HL-60 (cell line): ENCODE measurements around the gene ETV3L.

ENCODE experiments used
- DNase-seq, 2 experiments: peaks; one replicate each; pipeline ENCODE4 v3.0.0-alpha.2; 2010 to 2020; ENCODE audit warnings: low read depth in 1 of 2, low spot score in 1 of 2
- H3K27ac ChIP-seq: fragments of 250-450 bp; sonication (Bioruptor Pico); replicated peaks from 2 replicates; pipeline ENCODE4 v1.5.1; 2020; ENCODE audit warnings: mild to moderate bottlenecking, moderate library complexity
- H3K27me3 ChIP-seq: fragments of 250-450 bp; sonication (Bioruptor Pico); 2 replicates; pipeline ENCODE4 v1.5.1; 2021; ENCODE audit warnings: mild to moderate bottlenecking, moderate library complexity; ENCODE audit not compliant: insufficient read depth, poor library complexity, severe bottlenecking
- H3K4me3 ChIP-seq: replicated peaks from 2 replicates; pipeline ENCODE4 v1.5.1; 2011; ENCODE audit warnings: mild to moderate bottlenecking, control low read depth, low read length; ENCODE audit not compliant: insufficient read depth
- GABPA ChIP-seq: IDR thresholded peaks from 2 replicates; pipeline ENCODE4 v1.6.1; 2012; ENCODE audit warnings: low read depth
- POLR2AphosphoS5 ChIP-seq: IDR thresholded peaks from 2 replicates; pipeline ENCODE4 v1.6.1; 2012; ENCODE audit warnings: low read depth
- SPI1 ChIP-seq: IDR thresholded peaks from 2 replicates; pipeline ENCODE4 v1.6.1; 2012; ENCODE audit warnings: low read depth, mild to moderate bottlenecking, borderline replicate concordance
- TF ChIP-seq, protein P1 (sequence below): IDR thresholded peaks from 2 replicates; pipeline ENCODE4 v1.6.1; 2012; ENCODE audit warnings: low read depth; ENCODE audit not compliant: insufficient replicate concordance
- TF ChIP-seq, protein P2 (sequence below): IDR thresholded peaks from one replicate; pipeline ENCODE4 v1.5.1; 2011; ENCODE audit warnings: low read length, control low read depth, inconsistent platforms; ENCODE audit not compliant: insufficient read depth

ETV3L gene

DNA sequence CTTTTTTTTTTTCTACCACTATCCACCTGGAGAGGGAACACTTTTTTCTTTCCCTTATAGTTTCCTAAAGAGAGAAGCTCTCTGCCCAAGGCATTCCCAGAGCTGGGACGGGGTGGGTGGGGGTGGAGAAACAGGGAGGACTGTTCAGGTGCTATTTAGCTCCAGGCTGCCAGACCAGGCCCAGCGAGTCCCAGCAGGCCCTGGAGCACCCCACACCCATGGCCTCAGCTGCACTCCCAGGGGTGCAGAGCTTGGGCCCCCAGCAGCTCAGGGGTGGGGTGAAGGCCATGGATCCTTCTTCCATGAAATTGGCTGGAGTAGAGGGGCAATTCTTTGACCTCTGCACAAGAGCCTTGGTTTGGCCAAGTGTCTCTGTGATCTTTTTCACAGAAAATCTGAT is 4.1 kb downstream of the ETV3L start:
- Histone ChIP-seq H3K4me3 (no peak overlapping the region), H3K27ac (no peak overlapping the region), H3K27me3 (no peaks in the 10 kb centered on the region)
- DNase-seq, result no peak
- TF ChIP-seq, protein P1, sequence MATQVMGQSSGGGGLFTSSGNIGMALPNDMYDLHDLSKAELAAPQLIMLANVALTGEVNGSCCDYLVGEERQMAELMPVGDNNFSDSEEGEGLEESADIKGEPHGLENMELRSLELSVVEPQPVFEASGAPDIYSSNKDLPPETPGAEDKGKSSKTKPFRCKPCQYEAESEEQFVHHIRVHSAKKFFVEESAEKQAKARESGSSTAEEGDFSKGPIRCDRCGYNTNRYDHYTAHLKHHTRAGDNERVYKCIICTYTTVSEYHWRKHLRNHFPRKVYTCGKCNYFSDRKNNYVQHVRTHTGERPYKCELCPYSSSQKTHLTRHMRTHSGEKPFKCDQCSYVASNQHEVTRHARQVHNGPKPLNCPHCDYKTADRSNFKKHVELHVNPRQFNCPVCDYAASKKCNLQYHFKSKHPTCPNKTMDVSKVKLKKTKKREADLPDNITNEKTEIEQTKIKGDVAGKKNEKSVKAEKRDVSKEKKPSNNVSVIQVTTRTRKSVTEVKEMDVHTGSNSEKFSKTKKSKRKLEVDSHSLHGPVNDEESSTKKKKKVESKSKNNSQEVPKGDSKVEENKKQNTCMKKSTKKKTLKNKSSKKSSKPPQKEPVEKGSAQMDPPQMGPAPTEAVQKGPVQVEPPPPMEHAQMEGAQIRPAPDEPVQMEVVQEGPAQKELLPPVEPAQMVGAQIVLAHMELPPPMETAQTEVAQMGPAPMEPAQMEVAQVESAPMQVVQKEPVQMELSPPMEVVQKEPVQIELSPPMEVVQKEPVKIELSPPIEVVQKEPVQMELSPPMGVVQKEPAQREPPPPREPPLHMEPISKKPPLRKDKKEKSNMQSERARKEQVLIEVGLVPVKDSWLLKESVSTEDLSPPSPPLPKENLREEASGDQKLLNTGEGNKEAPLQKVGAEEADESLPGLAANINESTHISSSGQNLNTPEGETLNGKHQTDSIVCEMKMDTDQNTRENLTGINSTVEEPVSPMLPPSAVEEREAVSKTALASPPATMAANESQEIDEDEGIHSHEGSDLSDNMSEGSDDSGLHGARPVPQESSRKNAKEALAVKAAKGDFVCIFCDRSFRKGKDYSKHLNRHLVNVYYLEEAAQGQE, result no peak
- TF ChIP-seq POLR2AphosphoS5, result no peak
- no peak for TF ChIP-seq SPI1
- no peak for TF ChIP-seq GABPA
- TF ChIP-seq, protein P2, sequence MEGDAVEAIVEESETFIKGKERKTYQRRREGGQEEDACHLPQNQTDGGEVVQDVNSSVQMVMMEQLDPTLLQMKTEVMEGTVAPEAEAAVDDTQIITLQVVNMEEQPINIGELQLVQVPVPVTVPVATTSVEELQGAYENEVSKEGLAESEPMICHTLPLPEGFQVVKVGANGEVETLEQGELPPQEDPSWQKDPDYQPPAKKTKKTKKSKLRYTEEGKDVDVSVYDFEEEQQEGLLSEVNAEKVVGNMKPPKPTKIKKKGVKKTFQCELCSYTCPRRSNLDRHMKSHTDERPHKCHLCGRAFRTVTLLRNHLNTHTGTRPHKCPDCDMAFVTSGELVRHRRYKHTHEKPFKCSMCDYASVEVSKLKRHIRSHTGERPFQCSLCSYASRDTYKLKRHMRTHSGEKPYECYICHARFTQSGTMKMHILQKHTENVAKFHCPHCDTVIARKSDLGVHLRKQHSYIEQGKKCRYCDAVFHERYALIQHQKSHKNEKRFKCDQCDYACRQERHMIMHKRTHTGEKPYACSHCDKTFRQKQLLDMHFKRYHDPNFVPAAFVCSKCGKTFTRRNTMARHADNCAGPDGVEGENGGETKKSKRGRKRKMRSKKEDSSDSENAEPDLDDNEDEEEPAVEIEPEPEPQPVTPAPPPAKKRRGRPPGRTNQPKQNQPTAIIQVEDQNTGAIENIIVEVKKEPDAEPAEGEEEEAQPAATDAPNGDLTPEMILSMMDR, result no peak

DNA sequence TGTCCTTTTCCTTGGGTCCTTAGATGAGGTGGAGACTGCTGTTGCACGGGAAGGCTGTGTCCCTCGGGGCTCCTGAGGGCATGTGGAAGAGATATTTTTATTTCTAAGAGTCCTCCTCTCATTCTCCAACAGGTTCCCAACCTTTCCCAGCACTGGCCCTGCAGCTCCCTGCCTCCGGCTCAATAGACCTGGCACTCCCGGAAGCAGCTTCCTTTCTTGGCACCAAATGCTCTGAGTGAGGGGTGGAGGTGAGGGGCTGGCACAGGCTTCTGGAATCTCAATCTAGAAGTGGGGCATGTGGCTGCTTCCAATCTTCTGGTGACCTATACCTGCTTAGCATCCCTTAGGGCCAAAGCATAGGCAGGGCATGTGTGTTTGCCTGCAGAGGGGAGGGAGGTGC is 4.5 kb downstream of the ETV3L start:
- no peak overlapping the region for H3K4me3 ChIP-seq
- DNase-seq, result no peak
- no peaks in the 10 kb centered on the region for H3K27me3 ChIP-seq
- TF ChIP-seq POLR2AphosphoS5 (no peak), GABPA (no peak)
- TF ChIP-seq, protein P2, result no peak
- H3K27ac ChIP-seq, result no peak overlapping the region

DNA sequence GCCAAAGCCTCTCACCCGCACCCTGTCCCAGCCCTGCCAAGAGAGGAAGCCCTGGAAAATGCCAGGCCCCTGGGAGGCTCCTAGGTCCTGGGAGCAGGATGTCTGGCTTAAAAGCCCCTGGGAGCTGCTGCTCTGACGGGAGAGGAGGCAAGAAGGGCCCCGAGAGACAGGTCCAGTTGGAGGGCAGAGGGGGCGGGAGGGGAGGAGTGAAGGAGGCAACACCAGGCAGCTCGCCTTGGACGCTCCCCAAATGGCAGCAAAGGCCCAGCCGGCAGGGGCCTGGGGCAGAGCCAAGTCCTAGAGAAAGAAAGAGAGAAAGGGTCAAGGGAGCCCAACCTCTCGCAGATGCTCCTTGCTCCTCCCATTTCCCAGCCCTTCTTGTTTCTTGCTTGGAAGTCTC is 6.8 kb downstream of the ETV3L start:
- H3K27me3 ChIP-seq, result no peaks in the 10 kb centered on the region
- H3K27ac ChIP-seq, result no peak overlapping the region
- H3K4me3 ChIP-seq, result no peak overlapping the region
- no peak for DNase-seq
- TF ChIP-seq POLR2AphosphoS5, result no peak
- TF ChIP-seq GABPA, result no peak
- TF ChIP-seq, protein P2, result no peak
- no peak for TF ChIP-seq SPI1
- TF ChIP-seq, protein P1, result no peak

DNA sequence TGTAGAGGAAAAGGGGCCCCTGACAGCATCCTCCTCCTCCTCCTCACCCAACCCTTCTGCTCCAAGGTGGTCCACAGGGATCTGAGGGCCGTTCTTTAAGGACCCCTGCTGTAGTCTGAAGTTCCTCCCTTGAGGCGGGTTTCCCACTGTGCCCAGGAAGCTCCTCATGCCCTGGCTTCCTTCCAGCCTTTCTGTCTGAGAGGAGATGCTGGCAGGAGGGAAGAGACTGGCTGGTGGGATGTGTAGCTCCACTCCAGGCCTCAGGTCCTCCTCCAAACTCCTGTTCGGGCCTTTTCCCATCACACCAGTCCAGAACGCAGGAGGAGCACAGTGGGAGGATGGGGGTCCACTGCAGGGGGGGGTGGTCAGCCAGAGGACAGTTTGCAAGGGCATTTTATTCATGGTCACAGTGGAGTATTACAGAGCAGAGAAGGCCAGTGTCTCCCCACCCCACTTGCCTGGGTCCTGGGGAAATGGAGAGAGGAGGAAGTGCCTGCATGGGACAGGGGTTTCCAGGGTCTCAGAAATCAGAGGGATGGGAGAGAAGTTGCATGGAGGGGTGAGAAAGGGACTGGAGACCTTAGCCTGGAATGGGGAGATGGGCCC is 7.8 kb downstream of the ETV3L start:
- no peak for DNase-seq

More for the DNA sequence above, 7.8 kb downstream of the ETV3L start:
- Histone ChIP-seq H3K27ac (no peak overlapping the region), H3K4me3 (no peak overlapping the region), H3K27me3 (no peaks in the 10 kb centered on the region)
- TF ChIP-seq GABPA (no peak), SPI1 (no peak), POLR2AphosphoS5 (no peak)
- TF ChIP-seq, protein P2, result no peak
- TF ChIP-seq, protein P1, result no peak
